GM18861 (cell line): ENCODE measurements around the gene FAM98A.

Experiments
- ATAC-seq: cut with Tn5 transposase; IDR thresholded peaks from one replicate; pipeline ENCODE4 v1.9.1; 2021; ENCODE audit not compliant: unreplicated experiment

Gene FAM98A

GRCh38 chr2:33598561-33599174, 431 bp downstream of the FAM98A start:
- ATAC-seq = peak; percentile 53

- no peak for ATAC-seq
These were observed 2.1 kb downstream of the FAM98A start for GRCh38 chr2:33597026-33597425.

- no peak for ATAC-seq
These were observed 3.7 kb downstream of the FAM98A start for GRCh38 chr2:33595385-33595784.

GRCh38 chr2:33589444-33589843, 9.7 kb downstream of the FAM98A start:
- ATAC-seq = no peak

GRCh38 chr2:33588232-33588631, 10.9 kb downstream of the FAM98A start:
- no peak for ATAC-seq

- ATAC-seq = no peak
These were observed 12.3 kb downstream of the FAM98A start for GRCh38 chr2:33586766-33587165.

GRCh38 chr2:33583194-33583938, 15.7 kb downstream of the FAM98A start:
- ATAC-seq = no peak

- ATAC-seq = no peak
These were observed 17.2 kb downstream of the FAM98A start for GRCh38 chr2:33581872-33582271.

- no peak for ATAC-seq
These were observed 19.9 kb downstream of the FAM98A start for GRCh38 chr2:33579227-33579626.

- ATAC-seq = no peak
These were observed 21.4 kb downstream of the FAM98A start for GRCh38 chr2:33577668-33578067.

- ATAC-seq = no peak
These were observed 22.0 kb downstream of the FAM98A start for GRCh38 chr2:33577084-33577483.

GRCh38 chr2:33573657-33574056, 25.4 kb downstream of the FAM98A start:
- no peak for ATAC-seq

- ATAC-seq = no peak
These were observed 28.4 kb downstream of the FAM98A start for GRCh38 chr2:33570681-33571080.

- no peak for ATAC-seq
These were observed 37.2 kb downstream of the FAM98A start for GRCh38 chr2:33561872-33562271.

- ATAC-seq = no peak
These were observed 39.1 kb downstream of the FAM98A start for GRCh38 chr2:33560017-33560416.

GRCh38 chr2:33559328-33559727, 39.8 kb downstream of the FAM98A start:
- ATAC-seq = no peak

- no peak for ATAC-seq
These were observed 43.4 kb downstream of the FAM98A start for GRCh38 chr2:33555681-33556080.

GRCh38 chr2:33552758-33553461, 46.2 kb downstream of the FAM98A start:
- no peak for ATAC-seq

GRCh38 chr2:33550206-33550605, 48.9 kb downstream of the FAM98A start:
- ATAC-seq = no peak

GRCh38 chr2:33541243-33541642, 57.9 kb downstream of the FAM98A start:
- ATAC-seq = no peak

- ATAC-seq = no peak
These were observed 63.7 kb downstream of the FAM98A start for GRCh38 chr2:33535421-33535820.
